ENCODE data around the gene FAM174B.

FAM174B gene

GRCh38 chr15:92602267-92602593 lies 53.3 kb downstream of the FAM174B start:
- Histone ChIP-seq H3K4me3 (IDR thresholded peaks at IDR 0.05; ENCODE audit: insufficient read depth, low read depth, low read length) (no peak overlapping the region), H3K9ac (no peak overlapping the region), H3K79me2 (ENCODE audit: insufficient read depth, low read depth) (no peaks in the 10 kb centered on the region), H2AFZ (ENCODE audit: low read depth) (no peak overlapping the region), H4K20me1 (ENCODE audit: insufficient read depth) (no peaks in the 10 kb centered on the region), H3K27ac (no peak overlapping the region), H3K36me3 (ENCODE audit: insufficient read depth) (no peaks in the 10 kb centered on the region), H3K4me1 (ENCODE audit: low read depth, poor library complexity, severe bottlenecking) (no peaks in the 10 kb centered on the region), H3K27me3 (ENCODE audit: insufficient read depth, low read depth) (no peaks in the 10 kb centered on the region), H3K4me2 (no peak overlapping the region)
- no peak for TF ChIP-seq CTCF (conservative IDR thresholded peaks at IDR 0.05; ENCODE audit: low read depth, low read length)

- H3K36me3 ChIP-seq (ENCODE audit: insufficient read depth), result no peaks in the 10 kb centered on the region
- no peak for TF ChIP-seq CTCF (conservative IDR thresholded peaks at IDR 0.05; ENCODE audit: low read depth, low read length)
- H3K27me3 ChIP-seq (ENCODE audit: insufficient read depth, low read depth), result no peaks in the 10 kb centered on the region
- no peak overlapping the region for H3K27ac ChIP-seq
- H4K20me1 ChIP-seq (ENCODE audit: insufficient read depth), result no peaks in the 10 kb centered on the region
- no peaks in the 10 kb centered on the region for H3K4me1 ChIP-seq (ENCODE audit: low read depth, poor library complexity, severe bottlenecking)
- H3K79me2 ChIP-seq (ENCODE audit: insufficient read depth, low read depth), result no peaks in the 10 kb centered on the region
- H3K4me3 ChIP-seq (IDR thresholded peaks at IDR 0.05; ENCODE audit: insufficient read depth, low read depth, low read length), result no peak overlapping the region
- H2AFZ ChIP-seq (ENCODE audit: low read depth), result no peak overlapping the region
- no peak overlapping the region for H3K9ac ChIP-seq
- no peak overlapping the region for H3K4me2 ChIP-seq
These were observed 53.8 kb downstream of the FAM174B start for GRCh38 chr15:92601592-92602266.

- no peak overlapping the region for H3K4me3 ChIP-seq (IDR thresholded peaks at IDR 0.05; ENCODE audit: insufficient read depth, low read depth, low read length)
- no peak overlapping the region for H3K9ac ChIP-seq
- H4K20me1 ChIP-seq (ENCODE audit: insufficient read depth), result no peaks in the 10 kb centered on the region
- H3K36me3 ChIP-seq (ENCODE audit: insufficient read depth), result no peaks in the 10 kb centered on the region
- no peak overlapping the region for H3K27ac ChIP-seq
- H3K4me2 ChIP-seq, result no peak overlapping the region
- H3K4me1 ChIP-seq (ENCODE audit: low read depth, poor library complexity, severe bottlenecking), result no peaks in the 10 kb centered on the region
- H2AFZ ChIP-seq (ENCODE audit: low read depth), result no peak overlapping the region
- no peaks in the 10 kb centered on the region for H3K79me2 ChIP-seq (ENCODE audit: insufficient read depth, low read depth)
- no peak for TF ChIP-seq CTCF (conservative IDR thresholded peaks at IDR 0.05; ENCODE audit: low read depth, low read length)
- H3K27me3 ChIP-seq (ENCODE audit: insufficient read depth, low read depth), result no peaks in the 10 kb centered on the region
These were observed 54.7 kb downstream of the FAM174B start for GRCh38 chr15:92600856-92601255.

GRCh38 chr15:92599394-92599970 lies 56.1 kb downstream of the FAM174B start:
- Histone ChIP-seq H3K36me3 (ENCODE audit: insufficient read depth) (no peaks in the 10 kb centered on the region), H3K4me1 (ENCODE audit: low read depth, poor library complexity, severe bottlenecking) (no peaks in the 10 kb centered on the region), H3K27me3 (ENCODE audit: insufficient read depth, low read depth) (no peaks in the 10 kb centered on the region), H3K27ac (no peak overlapping the region), H2AFZ (ENCODE audit: low read depth) (no peak overlapping the region), H4K20me1 (ENCODE audit: insufficient read depth) (no peaks in the 10 kb centered on the region), H3K79me2 (ENCODE audit: insufficient read depth, low read depth) (no peaks in the 10 kb centered on the region), H3K4me2 (no peak overlapping the region), H3K9ac (no peak overlapping the region), H3K4me3 (IDR thresholded peaks at IDR 0.05; ENCODE audit: insufficient read depth, low read depth, low read length) (no peak overlapping the region)
- no peak for TF ChIP-seq CTCF (conservative IDR thresholded peaks at IDR 0.05; ENCODE audit: low read depth, low read length)
